ENCODE results near the gene TMCO4.
"Not testable (repeated sequence)": the region's sequence is repeated elsewhere in the genome, so short reads cannot be mapped to it uniquely, and the experiment has no call there.

The TMCO4 gene

DNA sequence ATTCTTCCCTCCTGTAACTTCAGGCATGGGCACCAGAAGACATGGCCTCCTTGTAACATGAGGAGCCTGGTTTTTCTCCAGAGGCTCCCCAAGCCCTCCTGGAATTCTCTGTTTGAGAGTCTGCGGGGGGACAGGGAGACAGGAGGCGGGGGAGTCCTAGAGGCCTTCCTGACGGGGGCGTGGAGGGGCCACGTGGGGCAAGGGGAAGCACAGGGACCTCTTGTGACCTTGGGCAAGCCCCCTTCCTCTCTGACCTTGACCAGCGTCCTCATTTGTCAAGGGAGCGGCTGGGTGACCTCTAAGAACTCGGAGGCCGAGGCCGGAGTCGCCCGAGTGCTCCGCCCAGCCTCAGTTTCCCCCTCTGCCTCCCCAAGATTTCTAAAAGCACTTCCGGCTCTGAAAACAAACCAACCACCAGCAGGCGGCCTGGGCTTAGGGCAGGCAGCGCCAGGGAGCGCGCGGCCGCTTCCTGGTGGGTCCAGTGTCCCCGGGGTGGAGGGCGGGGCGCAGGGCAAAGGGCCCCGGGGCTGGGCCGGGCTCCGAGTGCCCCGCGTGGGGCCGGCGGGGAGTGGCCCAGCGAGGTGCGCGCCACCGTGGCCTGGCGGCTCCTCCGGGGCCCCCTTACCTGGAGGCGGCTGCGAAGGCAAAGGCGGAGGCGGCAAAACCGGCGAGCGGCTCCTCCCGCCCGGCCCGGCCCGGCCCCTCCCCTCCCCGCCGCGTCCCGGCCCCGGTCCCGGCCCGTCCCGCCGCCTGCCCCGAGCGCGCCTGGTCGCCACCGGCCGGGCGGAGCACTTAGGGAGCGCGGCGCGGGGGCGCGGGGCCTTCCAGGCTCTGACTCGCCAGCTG is at the start of gene TMCO4:
Gene TMCO4 (minus strand): TSS at position 687 of the 846 bp plus-strand sequence. CDS start 19,158 bp downstream, outside the sequence.
- peak; percentile 75 for DNase-seq

DNA sequence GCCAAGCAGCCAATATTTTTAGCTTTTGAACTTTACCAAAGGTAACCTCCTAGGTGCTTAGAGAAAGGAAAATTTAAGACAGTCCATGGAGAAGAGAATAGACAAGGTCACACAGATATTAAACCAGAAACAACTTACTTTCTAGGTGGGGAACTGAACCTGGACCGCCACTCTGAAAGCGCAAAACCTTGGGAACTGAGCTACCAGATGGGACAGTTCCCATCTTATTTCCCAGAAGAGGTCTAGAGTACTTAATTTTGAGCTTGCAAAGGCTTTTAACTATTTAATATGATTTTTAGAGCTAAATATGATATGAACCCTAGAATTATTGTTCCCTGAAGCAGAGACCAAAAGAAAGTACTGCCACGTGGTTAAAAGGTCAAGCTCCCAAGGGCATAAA is 49.6 kb upstream of the TMCO4 start:
- not testable (repeated sequence) for DNase-seq

DNA sequence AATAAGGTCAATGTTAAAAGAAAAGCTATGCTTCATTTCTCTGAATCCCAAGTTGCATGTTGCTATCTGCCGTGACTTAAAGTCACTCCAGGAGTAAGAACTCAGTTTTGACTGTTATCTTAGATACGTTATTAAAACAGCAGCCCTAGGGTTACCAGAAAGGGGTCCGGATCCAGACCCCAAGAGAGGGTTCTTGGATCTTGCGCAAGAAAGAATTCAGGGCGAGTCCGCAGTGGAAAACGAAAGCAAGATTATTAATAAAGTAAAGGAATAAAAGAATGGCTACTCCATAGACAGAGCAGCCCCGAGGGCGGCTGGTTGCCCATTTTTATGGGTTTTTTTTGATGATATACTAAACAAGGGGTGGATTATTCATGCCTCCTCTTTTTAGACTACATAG is 47.6 kb upstream of the TMCO4 start:
- not testable (repeated sequence) for DNase-seq

DNA sequence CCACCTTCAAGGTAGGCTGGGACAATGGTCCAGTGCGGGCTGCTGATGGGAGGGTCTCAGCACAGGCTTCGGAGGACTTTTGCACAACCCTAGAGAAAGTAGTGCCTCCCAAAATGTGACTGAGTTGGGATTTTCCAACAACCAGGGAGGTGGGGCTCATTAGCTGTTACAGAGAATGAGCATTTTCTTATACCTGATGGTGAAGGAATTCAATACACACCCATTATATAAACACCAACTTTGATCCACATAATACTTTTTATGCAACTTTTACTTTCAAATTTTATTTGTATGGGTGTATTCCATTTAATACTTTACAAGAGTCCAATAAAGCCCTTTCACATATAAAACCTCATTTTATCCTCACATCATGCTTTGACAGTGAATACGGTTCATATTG is 46.6 kb upstream of the TMCO4 start:
- no peak for DNase-seq

DNA sequence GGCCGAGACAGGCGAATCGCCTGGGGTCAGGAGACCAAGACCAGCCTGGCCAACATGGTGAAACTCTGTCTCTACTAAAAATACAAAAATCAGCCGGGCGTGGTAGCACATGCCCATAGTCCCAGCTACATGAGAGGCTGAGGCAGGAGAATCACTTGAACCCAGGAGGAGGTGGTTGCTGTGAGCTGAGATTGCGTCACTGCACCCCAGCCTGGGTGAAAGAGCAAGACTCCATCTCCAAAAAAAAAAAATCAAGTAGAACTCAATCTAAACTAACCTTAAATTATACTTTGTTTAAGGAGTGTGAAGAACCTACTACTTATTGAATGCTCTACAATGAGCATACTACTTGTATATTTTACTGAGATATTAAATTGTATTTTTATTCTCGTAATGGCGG is 45.8 kb upstream of the TMCO4 start:
- no peak for DNase-seq

DNA sequence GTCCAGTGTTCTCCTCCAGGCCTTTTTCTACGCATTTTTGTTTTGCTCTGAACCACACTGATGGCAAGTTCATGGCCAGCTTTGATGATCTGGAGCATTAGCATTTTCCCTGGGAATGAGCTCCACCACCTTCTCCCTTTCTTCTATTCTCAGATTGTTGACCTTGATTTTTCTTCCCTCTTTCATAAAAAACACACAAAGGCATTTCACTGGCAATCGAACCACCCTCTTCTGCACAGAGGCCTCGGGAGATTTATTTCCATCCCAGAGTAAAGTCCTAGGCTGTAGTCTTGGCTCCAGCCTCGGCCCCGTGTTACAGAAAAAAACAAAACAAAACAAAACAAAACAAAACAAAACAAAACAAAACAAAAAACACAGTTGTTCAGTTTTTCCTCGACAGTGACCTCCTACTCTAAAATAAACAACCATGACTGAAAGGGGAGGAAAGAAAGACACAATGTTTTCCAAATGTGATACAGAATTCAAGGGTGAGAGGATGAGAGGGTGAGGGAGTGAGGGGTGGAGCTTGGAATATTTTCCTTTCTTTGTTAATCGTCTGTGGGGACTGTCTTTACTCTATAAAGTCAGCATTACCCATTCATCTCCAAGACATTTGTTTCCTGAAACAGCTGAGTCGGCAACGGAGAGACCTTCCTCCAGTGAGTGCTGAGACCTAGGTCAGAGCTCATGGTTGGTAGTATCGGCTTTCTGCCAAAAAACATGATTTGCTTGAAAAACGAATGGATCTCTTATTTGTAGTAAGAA is 45.2 kb upstream of the TMCO4 start:
- no peak for DNase-seq

DNA sequence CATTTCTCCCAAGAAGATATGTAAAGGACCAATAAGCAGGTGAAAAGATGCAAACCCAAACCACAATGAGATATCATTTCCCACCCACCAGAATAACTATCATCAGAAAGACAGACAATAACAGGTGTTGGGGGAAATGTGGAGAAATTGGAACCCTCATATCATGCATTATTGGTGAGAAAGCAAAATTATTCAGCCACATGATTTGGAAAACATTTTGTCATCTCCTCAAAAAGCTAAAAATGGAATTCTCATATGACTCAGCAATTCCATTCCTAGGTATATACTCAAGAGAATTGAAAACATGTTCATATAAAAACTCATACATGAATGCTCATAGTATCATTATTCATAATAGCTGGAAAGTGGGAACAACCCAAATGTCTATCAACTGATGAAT is 40.5 kb upstream of the TMCO4 start:
- DNase-seq: no peak

DNA sequence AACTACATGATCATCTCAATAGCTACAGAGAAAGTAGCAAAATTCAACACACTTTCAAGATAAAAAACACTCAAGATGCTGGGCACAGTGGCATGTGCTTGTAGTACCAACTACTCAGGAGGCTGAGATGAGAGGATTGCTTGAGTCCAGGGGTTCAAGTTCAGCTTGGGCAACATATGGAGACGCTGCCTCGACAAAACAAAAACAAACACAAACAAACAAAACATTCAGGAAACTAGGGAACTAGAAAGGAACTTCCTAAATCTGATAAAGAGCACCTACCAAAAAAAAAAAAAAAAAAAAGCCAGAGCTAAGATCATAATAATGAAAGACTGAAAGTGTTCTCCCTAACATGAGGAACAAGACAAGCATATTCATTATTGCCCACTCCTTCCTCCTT is 38.1 kb upstream of the TMCO4 start:
- DNase-seq: no peak

DNA sequence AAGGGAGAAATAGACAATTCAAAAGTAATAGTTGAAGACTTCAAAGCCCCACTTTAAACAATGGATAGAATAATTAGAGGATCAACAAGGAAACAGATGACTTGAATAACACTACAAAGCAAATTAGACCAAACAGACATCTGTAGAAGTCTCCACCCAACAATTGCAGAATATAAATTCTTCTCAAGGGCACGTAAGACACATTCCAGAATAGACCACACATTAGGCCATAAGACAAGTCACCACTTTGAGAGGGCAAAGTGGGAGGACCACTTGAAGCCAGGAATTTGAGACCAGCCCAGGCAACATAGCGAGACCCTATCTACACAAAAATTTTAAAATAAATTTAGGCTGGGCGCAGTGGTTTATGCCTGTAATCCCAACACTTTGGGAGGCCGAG is 35.9 kb upstream of the TMCO4 start:
- no peak for DNase-seq

DNA sequence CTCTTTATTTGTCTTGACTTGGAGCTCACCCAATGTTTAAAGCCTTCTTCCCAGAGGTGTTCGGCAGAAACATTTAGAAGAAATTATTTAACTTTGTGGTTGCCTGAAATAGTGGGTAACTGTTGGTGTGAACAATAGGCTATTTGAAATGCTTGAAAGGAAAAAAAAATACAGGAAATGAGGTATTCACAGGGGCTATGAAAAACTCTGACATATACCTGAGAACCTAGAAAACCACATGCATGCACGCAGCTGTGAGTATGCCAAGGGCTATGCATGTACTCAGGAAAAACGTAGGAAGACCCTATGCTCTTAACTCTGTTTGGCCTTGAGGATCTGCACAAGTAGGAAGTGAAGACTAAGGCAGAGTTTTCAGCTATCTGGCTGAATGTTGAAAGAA is 31.7 kb upstream of the TMCO4 start:
- DNase-seq: no peak

DNA sequence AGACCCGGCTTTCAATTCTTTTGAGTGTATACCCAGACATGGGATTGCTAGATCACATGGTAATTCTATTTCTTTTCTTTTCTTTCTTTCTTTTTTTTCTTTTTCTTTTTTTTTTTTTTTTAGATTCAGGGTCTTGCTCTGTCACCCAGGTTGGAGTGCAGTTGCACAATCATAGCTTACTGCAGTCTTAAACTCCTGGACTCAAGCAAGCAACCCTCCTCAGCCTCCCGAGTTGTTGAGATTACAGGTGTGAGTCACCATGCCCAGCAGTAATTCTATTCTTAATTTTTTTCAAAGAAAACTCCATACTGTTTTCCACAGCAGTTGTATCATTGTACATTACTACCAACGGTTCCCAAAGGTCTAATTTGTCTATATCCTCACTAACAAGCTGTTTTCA is 28.8 kb upstream of the TMCO4 start:
- DNase-seq: no peak

DNA sequence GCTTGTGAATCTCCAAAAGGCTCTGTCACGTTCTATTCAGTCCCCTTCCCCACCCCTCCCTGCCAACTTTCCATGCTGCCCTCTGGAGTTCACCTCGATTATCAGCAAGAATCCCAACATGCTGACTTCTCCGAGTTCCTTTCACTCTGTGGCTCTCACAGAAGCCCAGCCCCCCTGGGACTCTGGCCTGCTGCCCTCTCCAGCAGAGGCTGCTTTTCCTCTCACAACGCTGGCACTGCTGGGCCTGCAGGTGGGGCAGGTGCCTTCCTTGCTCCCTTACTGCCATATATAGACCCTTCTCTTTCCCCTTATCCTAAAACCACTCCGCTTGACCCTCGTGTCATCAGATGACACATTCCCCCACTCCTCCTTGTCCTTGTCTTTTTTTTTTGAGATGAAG is 25.6 kb upstream of the TMCO4 start:
- no peak for DNase-seq

DNA sequence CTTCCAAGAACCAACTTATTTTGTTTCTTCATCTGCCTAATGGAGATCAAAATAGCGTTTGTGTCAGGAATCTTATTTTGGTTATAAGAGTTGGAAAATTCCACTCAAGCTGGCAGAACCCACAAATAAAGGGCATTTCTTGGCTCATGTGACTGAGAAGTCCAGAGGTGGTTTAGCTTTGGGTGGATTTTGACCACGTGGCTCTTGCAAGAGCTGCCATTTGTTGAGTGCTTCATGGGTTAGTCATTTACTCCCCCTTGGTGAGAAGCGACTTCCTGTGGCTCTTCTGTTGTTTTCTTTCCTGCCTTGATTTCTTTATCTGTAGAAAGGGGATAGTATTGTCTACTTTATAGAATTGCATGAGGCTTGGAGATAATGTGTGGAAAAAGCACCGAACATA is 24.8 kb upstream of the TMCO4 start:
- DNase-seq: peak; percentile 19

DNA sequence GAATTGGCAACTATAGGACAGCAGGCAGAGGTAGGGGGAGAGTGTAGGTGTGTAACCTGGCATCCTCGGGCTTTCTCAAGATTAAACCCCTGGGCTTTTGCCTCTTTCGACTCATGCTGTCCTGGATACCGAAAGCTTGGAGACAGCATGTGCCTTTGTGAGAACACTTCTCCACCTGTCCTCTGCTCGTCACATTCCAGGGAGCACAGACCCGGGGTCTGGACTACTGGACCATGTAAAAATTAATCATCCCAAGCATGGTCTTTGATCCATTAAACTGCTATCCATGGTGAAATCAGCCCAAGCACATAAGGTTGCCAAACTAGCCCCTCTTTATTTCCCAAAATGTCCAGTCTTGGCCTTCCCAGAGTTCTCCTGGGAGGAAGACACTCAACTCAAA is 24.3 kb upstream of the TMCO4 start:
- DNase-seq: no peak

DNA sequence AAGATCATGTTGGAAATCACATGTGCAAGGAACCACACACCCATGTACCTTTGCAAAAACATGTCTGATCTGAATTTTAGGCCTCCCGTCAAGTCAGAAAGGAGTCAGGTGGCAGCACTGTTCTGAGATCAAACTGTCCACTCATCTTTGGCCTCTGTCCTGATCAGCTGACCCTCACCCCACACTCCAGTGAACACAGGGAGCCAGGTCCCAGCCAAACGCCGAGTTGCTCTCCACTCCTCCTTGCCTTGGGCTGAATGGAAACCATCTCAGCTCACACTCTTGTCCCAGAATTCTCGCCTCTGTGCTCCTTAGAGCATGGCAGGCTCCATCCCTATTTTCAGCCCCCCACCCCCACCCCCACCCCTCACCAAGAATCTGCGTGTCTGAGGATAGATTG is 20.0 kb upstream of the TMCO4 start:
- no peak for DNase-seq

DNA sequence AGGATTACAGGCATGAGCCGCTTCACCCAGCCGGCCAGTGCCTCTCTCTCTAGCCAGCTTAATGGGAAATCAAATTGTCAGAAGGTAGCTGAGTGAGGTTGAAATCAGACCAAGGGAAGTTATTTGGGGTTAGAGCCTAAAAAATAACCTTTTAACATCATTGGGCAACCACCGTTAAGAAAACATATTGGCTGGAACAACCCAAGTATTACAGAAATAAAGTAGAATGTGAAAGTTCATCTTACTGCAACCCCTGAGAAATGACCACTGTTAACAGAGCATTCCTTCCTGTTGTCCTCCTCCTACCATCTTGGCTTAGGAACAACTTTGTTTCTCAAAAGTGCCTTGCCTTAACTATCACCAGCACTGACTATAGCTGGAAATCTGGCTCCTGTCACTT is 18.6 kb upstream of the TMCO4 start:
- no peak for DNase-seq

DNA sequence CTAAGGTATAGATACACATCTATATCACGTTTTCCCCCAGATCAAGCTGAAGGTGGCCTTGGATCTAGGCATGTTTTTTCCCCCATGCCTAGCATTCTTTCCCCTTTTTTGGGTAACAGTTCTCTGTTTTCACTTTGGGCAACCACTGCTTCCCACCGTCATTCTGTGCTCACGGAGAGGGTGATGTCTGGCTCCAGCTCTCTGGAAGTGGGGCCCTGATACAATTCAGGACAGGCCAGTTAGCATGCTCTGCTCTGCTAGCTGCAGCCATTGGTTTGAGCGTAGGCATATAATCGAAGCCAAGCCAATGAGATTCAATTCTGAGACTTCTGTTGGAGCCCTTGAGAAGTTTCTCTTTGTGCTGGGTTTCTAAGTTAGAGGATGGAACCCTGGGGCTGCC is 17.4 kb upstream of the TMCO4 start:
- DNase-seq: no peak

DNA sequence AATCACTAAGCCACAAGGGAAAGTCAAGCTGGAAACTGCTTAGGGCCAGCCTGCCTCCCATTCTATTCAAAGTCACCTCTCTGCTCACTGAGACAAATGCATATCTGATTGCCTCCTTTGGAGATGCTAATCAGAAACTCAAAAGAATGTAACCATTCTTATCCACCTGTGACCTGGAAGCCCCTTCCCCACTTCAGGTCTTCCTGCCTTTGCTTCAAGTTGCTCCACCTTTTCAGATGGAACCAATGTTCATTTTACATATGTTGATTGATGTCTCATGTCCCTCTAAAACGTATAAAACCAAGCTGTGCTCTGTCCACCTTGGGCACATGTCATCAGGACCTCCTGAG is 17.0 kb upstream of the TMCO4 start:
- DNase-seq: not testable (repeated sequence)

DNA sequence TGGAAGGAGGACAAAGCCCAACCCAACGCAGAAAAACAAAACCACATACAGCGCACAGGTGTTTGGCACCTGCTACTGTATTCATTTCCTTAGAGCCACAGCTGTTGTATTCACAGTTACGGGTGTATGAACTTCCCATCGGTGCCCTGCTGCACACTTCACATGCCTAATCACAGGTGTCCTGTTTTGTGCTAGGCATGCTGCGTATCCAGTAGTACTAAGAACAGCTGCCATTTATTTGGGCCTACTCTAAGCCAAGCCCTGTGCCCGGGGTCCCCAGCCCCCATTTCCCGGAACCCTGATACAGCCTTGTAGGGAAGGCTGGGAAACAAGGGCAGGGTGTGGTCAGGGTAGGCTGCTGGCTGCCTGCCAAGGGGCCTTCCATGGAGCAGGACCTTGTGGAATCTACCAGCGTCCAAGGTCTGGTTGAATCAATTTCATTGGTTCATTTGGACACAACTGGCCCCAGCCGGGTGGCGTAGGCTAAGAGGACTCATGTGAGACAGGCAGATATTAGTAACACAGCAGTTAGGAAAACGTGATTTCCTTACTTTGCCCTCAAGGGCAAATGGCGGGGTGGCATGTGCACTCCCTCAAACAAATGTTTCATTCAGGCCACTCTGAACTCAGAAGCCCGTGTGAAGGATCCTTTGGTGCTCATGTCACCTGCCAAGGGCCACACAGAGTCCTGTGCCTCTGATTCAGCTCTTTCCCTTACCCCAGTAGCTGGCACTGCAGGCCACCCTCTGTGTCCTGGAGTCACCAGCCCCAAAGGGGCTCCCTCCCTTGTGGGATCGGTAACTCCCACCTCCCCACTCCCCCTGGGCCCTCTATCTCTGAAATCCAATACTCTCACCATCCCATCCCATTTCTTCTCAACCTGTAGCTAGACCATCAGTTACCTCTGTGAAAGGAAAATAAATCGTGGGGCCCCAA is 16.4 kb upstream of the TMCO4 start:
- no peak for DNase-seq

DNA sequence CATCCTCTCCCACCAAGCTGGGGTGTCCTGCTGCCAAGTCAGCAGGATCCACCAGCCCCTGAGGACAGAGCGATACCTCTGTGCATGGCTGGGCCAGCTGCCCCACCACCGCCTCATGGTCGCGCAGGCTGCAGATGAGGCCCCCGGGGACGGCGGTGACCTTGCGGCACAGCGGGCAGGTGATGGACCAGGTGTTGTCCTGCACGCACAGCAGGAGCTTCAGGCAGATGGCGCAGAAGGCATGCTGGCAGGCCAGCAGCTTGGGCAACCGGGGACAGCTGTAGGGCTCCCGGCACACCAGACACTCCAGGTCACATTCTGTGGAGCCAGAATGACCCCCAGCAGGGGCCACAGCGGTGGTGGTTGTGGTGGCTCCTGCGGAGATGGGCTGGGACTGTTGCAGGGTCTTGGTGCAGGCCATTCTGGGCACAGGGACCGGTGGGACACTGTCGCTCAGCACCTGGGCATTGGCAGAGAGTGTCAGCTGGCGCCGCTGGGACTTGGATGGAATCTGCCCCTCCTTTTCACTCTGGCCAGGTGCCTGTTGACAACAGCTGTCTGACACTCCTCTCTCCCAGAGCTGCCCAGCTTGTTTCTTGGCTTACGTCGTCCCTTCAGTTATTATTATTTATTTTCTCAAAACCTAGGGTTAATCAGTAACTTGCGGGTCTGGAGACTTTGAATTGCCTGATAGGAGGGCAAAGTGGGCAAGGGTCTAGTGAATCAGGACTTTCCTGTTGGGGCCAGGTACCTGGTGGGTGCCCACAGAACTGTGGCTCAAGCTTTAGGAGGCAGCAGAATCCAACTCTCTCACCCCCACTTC is 15.2 kb upstream of the TMCO4 start, which contains the start of gene RNF186:
Gene RNF186 (minus strand): TSS at position 603 of the 823 bp plus-strand sequence. CDS start 182 bp downstream, at position 421.
- DNase-seq: no peak

DNA sequence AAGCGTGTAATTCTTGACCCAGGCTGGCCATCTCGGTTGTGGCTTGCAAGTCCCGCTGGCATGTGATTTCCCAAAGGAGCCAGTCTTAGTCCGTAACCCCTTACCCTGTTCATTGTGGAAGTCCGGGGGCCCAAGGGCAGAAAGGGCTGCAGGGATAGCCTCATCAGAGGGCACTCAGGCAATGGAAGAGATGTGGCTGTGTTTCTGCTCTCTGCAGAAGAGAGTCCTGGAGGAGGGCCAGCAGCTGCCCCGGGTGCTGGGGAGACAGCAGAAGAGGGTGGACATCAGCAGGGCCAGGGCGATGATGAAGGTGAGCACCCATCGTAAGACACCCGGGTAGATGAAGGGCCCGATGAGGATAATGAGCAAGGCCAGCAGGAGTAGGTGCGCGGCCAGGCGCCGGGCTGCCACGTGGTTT is 14.5 kb upstream of the TMCO4 start:
- no peak for DNase-seq

DNA sequence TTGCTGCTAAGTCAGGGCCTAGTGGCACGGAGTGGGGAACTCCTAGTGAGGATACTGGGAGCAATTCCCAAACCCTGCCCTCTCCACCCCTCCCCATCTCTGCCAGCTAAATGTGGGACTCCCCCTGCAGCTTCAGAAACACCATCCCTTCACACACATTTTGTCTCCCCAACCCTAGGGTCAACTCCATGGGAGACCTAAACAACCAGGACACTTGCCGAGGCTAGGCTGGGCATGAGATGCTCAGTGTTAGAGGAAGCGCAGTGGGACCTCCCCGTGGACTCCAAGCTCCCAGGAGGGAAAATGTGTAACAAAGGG is 13.9 kb upstream of the TMCO4 start:
- no peak for DNase-seq

Measured in activated CD4-positive, alpha-beta T cell treated with anti-CD3 and anti-CD28 coated beads, Interleukin-2, Interleukin-6, amounts not matched to agents 100 ng/mL and 50 ng/mL, durations not matched to agents 16 hours and 8 hours (primary cell).